Activated T-helper 17 cell treated with anti-CD3 and anti-CD28 coated beads, Interleukin-2, amount 50 U/mL, for 72 hours (primary cell): ENCODE measurements around the gene PDE2A. TPM values are rescaled to one million over a fixed set of nuclear protein-coding genes. Genes with fewer than 3 reads are reported as not detected.

Source experiments
- ATAC-seq: fragments of 150-1000 bp; cut with Tn5 transposase; replicated peaks from 2 replicates; pipeline ENCODE4 v1.10.0; 2021; ENCODE audit warnings: mild to moderate bottlenecking, moderate library complexity
- H3K27ac Mint-ChIP-seq: one replicate; pipeline ENCODE4 v1.8.0; 2022; ENCODE audit warnings: mixed read lengths
- H3K27me3 Mint-ChIP-seq: one replicate; pipeline ENCODE4 v1.8.0; 2022; ENCODE audit warnings: mixed read lengths
- H3K36me3 Mint-ChIP-seq: one replicate; pipeline ENCODE4 v1.8.0; 2022; ENCODE audit warnings: low read depth, mild to moderate bottlenecking, mixed read lengths
- H3K4me1 Mint-ChIP-seq: one replicate; pipeline ENCODE4 v1.8.0; 2022; ENCODE audit warnings: mixed read lengths
- H3K4me3 Mint-ChIP-seq: one replicate; pipeline ENCODE4 v1.8.0; 2022; ENCODE audit warnings: mild to moderate bottlenecking, mixed read lengths
- H3K9me3 Mint-ChIP-seq: one replicate; pipeline ENCODE4 v1.8.0; 2022; ENCODE audit warnings: mixed read lengths
- total RNA-seq, 2 donors: library from RNA; stranded (reverse); gene quantifications; one replicate each; pipeline ENCODE4 v1.2.3, GENCODE V29; 2022

The PDE2A gene
- total RNA-seq, 2 donors from 2014 or later = 1.7 to 3.6 TPM

DNA sequence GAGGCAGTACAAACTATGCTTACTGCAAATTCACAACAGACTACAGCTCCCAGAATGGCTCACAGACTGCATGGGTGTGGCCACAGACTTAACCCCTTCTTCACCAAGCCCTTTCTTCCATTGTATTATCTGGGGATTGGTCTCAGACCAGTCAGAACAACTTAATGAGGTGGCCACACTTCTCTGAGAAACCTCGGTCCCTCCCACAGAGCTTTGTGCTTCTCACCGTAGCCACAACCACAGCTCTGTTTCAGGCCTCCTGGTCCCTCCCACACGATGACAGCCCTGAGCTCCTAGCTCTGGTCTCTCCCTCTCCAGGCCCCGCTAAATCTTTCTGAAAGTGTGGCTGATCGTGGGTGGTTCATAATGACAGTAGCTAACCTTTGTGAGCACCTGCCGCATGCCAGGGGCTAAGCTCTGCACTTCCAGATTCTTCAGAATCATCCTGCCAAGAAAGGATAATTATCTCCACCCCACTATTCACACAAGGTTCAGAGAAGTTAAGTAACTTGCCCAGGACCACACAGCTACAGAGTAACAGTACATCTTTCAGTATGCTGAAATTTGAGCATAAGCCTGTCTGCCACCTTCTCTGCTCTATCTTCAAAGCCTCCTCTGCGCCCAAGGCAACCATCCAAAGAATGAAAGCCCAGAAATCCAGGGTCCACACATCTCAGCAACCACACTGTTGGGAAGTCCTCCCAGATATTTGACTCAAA, 5.4 kb downstream of the PDE2A start:
- ATAC-seq = peak; percentile 94
- no peaks in the 10 kb centered on the region for H3K36me3 Mint-ChIP-seq
- H3K27ac Mint-ChIP-seq = peak overlapping the region; percentile 29
- H3K4me1 Mint-ChIP-seq = peaks cover 5% of the 10 kb centered on the region
- no peaks in the 10 kb centered on the region for H3K9me3 Mint-ChIP-seq
- H3K4me3 Mint-ChIP-seq = peak overlapping the region; percentile 30
- peaks cover 40% of the 10 kb centered on the region for H3K27me3 Mint-ChIP-seq

DNA sequence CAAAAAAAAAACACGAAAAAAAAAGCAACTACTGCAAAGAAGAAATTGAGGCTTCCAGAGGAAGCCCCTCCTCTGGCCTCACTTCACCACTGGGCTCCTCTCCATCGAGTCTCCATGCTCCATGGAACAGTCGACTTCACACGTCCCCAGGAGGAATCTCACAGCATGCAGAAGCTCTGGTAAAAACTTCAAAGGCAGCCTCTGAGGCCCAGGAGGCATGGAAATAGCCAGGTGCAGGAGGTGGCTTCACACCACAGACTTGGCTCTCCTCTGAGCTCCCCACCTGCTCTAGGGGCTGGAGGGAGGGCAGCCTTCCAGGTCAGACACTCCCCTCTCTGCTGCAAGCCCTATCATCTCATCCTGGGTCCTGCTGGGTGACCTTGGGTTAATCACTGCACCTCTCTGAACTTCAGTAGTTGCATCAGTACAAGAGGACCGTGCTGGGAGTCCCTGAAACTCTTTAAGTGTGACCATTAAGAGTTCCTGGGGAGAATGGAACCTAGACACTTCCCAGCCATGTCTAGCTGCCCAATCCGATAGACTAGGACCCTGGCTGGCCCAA, 8.2 kb downstream of the PDE2A start:
- Mint-ChIP-seq H3K9me3 (no peaks in the 10 kb centered on the region), H3K4me3 (no peak overlapping the region), H3K4me1 (peaks cover 5% of the 10 kb centered on the region), H3K36me3 (no peaks in the 10 kb centered on the region), H3K27me3 (peaks cover 23% of the 10 kb centered on the region), H3K27ac (no peak overlapping the region)
- no peak for ATAC-seq

DNA sequence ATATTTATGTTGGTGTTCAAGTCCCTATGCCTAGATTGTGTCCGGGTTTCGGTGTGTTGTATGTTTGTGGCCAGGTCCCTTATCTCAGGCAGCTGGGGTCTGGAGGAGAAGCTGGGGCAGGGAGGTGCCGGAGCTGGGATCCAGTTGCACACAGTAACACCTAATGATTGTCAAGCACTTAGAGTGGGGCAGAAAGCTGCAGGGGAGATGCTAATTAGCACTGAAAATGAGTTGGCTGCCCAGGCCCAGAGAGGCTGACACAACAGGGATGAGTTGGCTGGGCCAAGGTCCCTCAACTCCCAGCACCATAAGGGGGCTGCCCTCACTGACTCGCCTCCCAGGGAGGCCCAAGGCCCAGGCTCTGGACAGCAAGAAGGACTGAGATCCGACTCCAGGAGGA, 12.2 kb downstream of the PDE2A start:
- H3K27me3 Mint-ChIP-seq = peaks cover 12% of the 10 kb centered on the region
- H3K4me3 Mint-ChIP-seq = no peak overlapping the region
- H3K36me3 Mint-ChIP-seq = no peaks in the 10 kb centered on the region
- no peak for ATAC-seq
- no peaks in the 10 kb centered on the region for H3K4me1 Mint-ChIP-seq
- no peak overlapping the region for H3K27ac Mint-ChIP-seq
- H3K9me3 Mint-ChIP-seq = no peaks in the 10 kb centered on the region

DNA sequence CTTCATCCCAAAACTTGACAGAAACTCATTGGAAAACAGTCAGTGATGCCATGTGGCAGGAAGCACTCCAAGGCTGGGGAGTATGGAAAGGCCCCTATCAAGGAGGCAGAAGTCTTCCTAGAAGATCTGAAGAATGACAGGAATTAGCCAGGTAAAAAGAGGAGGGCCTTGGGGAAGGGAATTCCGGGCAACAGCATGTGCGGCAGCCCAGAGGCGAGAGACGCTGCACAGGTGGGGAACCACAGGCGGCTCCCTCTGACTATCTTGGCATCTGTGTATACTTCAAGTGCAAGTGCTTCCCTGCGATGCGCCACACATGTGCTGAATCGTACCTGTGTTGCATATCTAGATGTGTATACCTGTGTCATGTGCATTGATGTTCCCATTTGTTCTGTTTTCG, 12.7 kb downstream of the PDE2A start:
- Mint-ChIP-seq H3K27ac (no peak overlapping the region), H3K36me3 (no peaks in the 10 kb centered on the region), H3K9me3 (no peaks in the 10 kb centered on the region), H3K27me3 (peaks cover 11% of the 10 kb centered on the region), H3K4me1 (no peaks in the 10 kb centered on the region), H3K4me3 (no peak overlapping the region)
- no peak for ATAC-seq

DNA sequence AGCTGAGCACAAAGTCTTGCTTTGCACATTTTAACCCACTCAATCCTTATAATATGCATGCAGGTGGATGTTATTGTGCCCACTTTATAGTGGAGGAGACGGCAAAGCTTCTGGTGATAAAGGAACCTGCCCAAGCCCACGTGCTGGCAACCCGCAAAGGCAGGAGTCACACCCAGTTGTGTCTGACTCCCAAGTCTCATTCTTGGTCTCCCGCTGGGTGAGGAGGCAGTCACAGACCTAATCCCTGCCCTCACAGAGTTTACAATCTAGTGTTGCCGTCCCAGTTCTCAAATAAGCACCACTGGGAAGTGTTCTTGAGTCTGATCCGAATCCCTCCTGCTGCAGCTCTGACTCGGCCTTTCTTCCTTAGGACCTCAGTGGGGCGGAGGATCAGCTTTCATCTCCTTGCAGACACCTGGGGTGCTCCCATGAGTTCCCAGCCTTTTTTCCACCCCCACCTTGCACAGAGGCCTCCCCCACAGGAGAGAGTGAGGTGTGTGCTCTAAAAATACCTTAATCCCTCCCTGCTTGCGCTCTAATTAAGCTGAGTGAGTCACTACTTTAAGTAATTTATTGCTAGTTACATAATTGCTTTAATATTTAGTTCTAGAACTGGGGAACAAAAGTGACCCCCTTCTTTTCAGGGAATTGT, 15.1 kb downstream of the PDE2A start:
- Mint-ChIP-seq H3K36me3 (no peaks in the 10 kb centered on the region), H3K4me1 (no peaks in the 10 kb centered on the region), H3K27ac (no peak overlapping the region), H3K4me3 (no peak overlapping the region), H3K9me3 (no peaks in the 10 kb centered on the region), H3K27me3 (peaks cover 8% of the 10 kb centered on the region)
- ATAC-seq = no peak

DNA sequence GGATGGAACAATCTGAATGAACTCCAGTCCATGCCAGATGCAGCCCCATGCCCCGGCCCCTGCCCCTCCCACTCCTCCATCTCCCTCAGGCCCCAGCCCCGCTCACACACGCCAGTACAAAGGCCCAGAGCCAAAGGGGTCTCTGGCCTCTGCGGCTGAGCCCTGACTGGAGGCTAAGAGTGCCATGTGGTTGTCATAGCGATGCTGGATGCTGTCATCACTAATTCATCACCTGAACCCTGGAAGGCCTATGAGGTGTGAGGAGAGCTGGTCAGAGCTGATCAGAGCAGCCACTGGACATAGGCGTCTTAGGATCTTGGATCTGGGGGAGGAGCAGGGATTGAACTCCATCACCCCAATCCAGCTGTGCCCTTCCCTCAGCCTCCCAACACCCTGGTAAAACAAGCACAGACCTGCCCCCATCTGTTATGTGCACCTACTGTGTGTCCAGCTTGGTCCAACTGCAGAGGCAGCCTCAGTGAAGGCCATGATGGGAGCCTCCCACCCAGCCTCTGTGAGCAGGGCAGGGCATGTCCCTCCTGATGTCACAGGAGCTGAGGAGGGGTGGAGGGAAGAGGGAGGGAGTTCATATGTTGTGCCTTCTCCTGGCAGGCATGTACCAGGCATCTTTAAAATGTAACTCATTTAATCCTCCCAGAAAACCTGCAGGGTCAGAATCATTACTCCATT, 16.7 kb downstream of the PDE2A start:
- Mint-ChIP-seq H3K36me3 (no peaks in the 10 kb centered on the region), H3K4me3 (no peak overlapping the region), H3K27ac (no peak overlapping the region), H3K27me3 (peaks cover 8% of the 10 kb centered on the region), H3K9me3 (no peaks in the 10 kb centered on the region), H3K4me1 (no peaks in the 10 kb centered on the region)
- no peak for ATAC-seq

DNA sequence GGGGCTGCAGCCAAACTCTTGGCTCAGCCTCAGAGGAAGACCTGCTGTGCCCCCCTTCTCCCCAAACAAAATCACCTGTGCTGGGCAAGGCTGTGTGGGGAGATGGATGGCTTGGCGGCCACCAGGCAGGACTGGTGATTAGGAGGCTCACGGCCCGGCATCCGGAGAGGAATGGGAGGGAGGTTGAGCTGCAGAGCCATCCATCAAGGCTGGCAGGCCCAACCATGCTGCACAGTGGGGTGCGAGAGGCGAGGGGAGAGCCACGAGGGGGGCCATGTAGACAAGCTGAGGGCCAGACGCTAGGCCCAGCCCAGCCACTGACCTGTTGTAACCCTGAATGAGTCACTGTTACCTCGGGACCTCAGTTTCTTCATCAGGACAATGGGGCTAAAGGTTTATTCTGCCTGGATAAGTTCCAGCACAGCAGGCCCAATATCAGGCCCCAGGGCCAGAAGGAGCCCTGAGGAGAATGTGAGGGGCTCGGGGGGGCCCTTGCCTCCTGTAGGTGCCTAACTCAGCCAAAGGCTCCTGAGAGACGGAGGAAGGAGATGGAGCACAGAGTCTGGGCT, 18.2 kb downstream of the PDE2A start:
- H3K9me3 Mint-ChIP-seq = no peaks in the 10 kb centered on the region
- H3K27me3 Mint-ChIP-seq = peaks cover 8% of the 10 kb centered on the region
- no peak overlapping the region for H3K27ac Mint-ChIP-seq
- no peaks in the 10 kb centered on the region for H3K36me3 Mint-ChIP-seq
- H3K4me1 Mint-ChIP-seq = no peaks in the 10 kb centered on the region
- no peak for ATAC-seq
- no peak overlapping the region for H3K4me3 Mint-ChIP-seq

DNA sequence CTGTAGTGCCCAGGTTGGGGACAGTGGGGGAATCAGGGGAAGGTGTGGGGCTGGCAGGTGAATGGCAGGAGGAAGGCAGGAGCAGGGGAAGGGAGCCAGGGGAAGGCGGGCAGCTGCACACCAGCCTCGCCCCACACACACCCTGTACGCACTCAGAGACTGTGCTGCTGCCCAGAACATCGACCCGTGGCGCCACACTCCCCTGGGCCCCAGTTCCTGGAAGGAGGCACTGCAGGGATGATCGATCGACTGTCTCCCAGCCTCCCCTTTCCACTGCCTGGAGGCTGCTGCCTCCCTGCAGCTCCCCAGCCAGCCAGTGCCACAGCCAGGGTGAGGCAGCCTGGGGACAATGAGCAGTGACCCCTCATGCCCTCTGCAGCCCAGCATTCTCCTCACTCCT, 19.2 kb downstream of the PDE2A start:
- ATAC-seq = no peak
- H3K9me3 Mint-ChIP-seq = no peaks in the 10 kb centered on the region
- H3K27ac Mint-ChIP-seq = no peak overlapping the region
- H3K4me3 Mint-ChIP-seq = no peak overlapping the region
- H3K27me3 Mint-ChIP-seq = peaks cover 4% of the 10 kb centered on the region
- H3K4me1 Mint-ChIP-seq = no peaks in the 10 kb centered on the region
- H3K36me3 Mint-ChIP-seq = no peaks in the 10 kb centered on the region

DNA sequence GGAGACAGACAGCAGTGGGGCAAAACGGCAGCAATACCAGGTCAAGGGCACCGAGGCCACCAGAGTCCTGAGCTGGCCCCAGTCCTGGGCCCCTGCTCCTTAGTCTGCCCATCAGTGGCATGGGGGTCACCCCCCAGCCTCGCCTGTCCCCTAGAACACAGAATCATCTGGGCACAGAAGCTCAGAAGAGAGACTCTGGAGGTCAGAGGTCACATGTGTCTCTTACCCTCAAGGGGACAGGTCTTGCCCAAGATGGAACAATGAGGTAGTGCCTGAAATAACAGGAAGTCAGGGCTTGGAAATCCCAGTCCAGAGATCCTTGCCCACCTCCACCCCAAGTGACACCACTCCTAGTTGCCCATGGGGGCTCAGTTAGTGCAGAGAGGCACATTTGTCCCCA, 20.6 kb downstream of the PDE2A start:
- H3K4me3 Mint-ChIP-seq = no peak overlapping the region
- no peak overlapping the region for H3K27ac Mint-ChIP-seq
- H3K4me1 Mint-ChIP-seq = no peaks in the 10 kb centered on the region
- no peak for ATAC-seq
- peaks cover 4% of the 10 kb centered on the region for H3K27me3 Mint-ChIP-seq
- H3K9me3 Mint-ChIP-seq = no peaks in the 10 kb centered on the region
- no peaks in the 10 kb centered on the region for H3K36me3 Mint-ChIP-seq

DNA sequence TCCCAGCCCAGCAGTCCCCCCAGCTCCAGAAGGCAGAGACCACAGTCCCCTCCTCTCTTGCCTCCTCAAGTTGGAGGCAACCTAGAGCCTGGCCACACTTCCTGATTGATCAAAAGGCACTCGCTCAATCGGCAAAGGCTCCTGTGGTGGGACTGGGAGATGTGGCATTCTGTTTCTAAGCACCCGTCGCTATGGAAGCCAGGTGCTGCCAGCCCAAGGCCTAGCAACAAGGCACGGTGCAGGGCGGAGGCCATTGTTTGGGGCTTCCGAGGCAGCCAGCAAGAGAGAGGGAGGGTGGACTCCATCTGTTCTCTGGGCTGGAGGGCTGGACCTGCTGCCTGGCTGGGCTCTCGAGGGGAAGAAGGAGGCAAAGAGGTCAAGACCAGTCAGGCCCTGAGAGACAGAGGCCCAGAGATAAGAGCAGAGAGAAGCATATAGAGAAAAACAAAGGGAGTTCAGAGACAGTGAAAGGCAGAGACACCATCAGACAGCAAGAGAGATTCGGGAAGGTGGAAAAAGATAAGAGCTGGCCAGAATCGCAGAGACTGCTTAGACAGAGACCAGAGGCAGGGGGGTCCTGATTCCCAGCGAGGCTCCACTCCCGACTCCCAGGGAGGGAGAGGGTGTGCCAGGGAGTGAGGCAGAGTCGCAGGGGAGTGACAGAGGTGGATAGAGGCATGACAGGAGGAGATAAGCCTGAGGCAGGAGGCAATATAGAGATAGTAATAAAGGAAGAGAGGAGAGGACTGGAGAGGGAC, 21.2 kb downstream of the PDE2A start:
- Mint-ChIP-seq H3K36me3 (no peaks in the 10 kb centered on the region), H3K27me3 (peaks cover 4% of the 10 kb centered on the region), H3K9me3 (no peaks in the 10 kb centered on the region), H3K4me3 (no peak overlapping the region), H3K27ac (no peak overlapping the region), H3K4me1 (no peaks in the 10 kb centered on the region)
- no peak for ATAC-seq

DNA sequence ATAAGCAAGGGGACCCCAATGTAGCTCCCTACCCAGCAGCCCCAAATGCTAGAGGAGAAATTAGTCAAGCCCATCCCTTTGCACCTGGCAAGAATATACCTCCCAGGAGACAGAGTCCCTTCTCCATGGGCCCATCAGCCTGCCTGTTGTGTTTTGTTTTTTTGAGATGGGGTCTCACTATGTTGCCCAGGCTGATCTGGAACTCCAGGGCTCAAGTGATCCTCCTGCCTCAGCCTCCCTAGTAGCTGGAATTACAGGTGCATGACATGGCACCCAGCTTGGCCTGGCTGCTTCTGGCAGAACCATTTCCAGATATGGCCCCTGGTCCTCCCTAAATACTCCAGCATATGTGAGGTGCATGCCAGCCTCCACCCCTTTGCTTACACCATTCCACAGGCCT, 22.1 kb downstream of the PDE2A start:
- H3K27ac Mint-ChIP-seq = no peak overlapping the region
- no peak overlapping the region for H3K4me3 Mint-ChIP-seq
- H3K4me1 Mint-ChIP-seq = no peaks in the 10 kb centered on the region
- no peaks in the 10 kb centered on the region for H3K36me3 Mint-ChIP-seq
- no peak for ATAC-seq
- H3K27me3 Mint-ChIP-seq = peaks cover 4% of the 10 kb centered on the region
- no peaks in the 10 kb centered on the region for H3K9me3 Mint-ChIP-seq

DNA sequence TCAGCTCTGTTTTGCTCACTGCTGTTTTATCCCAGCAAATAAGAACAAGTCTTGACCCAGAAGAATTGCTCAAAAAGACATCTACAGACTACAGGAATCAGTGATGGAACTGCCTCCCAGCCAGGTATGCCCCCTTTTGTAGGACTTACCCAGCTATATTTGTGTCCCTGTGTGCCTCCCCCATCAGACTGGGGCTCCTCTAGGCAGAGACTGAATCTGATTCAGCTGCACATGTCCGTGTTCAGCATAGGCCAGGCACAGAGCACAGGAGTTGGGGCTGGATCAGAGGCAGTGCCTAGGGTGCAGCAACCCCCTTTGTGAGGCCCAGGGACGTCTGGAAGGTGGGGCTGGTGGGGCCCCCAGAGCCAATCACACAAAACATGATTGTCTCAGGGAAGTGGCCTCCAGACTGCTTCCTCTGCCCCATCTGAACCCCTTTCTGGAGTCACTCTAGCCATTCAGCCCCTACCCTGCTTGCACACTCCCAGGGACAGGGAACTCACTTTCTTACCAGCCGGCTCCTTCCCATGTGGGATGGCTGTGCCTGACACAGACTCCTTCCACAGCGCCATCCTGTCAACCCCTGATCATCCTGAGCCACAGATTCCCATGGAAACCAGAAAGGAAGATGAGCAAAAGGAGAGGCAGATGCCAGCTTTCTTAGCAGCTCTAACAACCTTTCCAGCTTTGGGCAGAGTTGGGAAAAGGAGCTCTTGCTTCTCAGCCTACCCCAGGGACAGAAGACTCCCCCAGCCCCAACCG, 24.8 kb downstream of the PDE2A start:
- no peaks in the 10 kb centered on the region for H3K9me3 Mint-ChIP-seq
- peaks cover 4% of the 10 kb centered on the region for H3K27me3 Mint-ChIP-seq
- no peak for ATAC-seq

DNA sequence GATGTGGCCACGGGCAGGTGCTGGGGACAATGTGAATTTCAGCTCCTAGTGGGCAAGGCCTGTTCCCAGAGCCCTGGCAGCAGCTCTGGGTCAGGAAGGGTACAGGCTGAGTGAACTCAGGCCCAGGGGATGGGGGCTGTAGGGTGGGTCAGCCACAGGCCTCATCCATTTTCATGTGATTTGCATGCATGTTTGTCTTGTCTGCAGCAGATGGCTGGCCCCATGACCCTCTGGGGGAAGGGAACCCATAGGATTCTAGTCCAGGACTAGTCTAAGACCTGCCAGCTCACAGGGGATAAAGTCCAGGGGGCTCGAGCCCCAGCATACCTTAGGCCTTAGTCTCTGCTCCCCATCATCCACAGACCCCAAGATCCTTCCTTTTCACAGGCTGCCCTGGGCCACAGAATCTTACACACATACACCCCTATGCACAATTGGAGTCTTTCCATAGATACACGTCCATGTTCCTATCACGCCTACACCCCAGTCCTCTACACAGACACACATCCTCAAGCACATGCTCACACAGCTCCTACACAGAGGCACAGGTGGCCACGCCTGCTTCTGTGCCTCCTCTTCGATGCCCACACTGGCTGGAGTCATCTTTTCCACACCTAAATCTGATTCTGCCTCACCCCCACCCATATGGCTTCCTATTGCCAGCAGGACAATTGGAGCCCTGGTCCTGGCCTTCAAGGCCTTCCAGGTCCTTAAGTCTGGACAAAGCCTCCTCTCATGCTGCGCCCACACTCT, 25.7 kb downstream of the PDE2A start:
- Mint-ChIP-seq H3K4me3 (no peak overlapping the region), H3K36me3 (no peaks in the 10 kb centered on the region), H3K27me3 (peaks cover 8% of the 10 kb centered on the region), H3K27ac (no peak overlapping the region), H3K9me3 (no peaks in the 10 kb centered on the region), H3K4me1 (no peaks in the 10 kb centered on the region)
- no peak for ATAC-seq

More for the DNA sequence above, 24.8 kb downstream of the PDE2A start:
- H3K4me1 Mint-ChIP-seq = no peaks in the 10 kb centered on the region
- H3K27ac Mint-ChIP-seq = no peak overlapping the region
- H3K36me3 Mint-ChIP-seq = no peaks in the 10 kb centered on the region
- no peak overlapping the region for H3K4me3 Mint-ChIP-seq
